ENCODE data around the gene MRPL42.
A peak's percentile ranks its signal among the peaks of the same experiment; 100 is the strongest.
"Not testable (repeated sequence)": the region's sequence is repeated elsewhere in the genome, so short reads cannot be mapped to it uniquely, and the experiment has no call there.

Gene MRPL42

GRCh38 chr12:93447555-93448290 lies 19.6 kb upstream of the MRPL42 start:
- DNase-seq = no peak

GRCh38 chr12:93448796-93449195 lies 18.5 kb upstream of the MRPL42 start:
- no peak for DNase-seq

- DNase-seq = no peak
These were observed 18.0 kb upstream of the MRPL42 start for GRCh38 chr12:93449277-93449676.

GRCh38 chr12:93451423-93452158 lies 15.7 kb upstream of the MRPL42 start:
- DNase-seq = no peak

- DNase-seq = peak; percentile 50
These were observed 13.7 kb upstream of the MRPL42 start for GRCh38 chr12:93453633-93454032.

GRCh38 chr12:93456077-93456476 lies 11.2 kb upstream of the MRPL42 start:
- no peak for DNase-seq

GRCh38 chr12:93459097-93459496 lies 8.2 kb upstream of the MRPL42 start:
- no peak for DNase-seq

GRCh38 chr12:93460003-93460402 lies 7.3 kb upstream of the MRPL42 start:
- no peak for DNase-seq

GRCh38 chr12:93460902-93461301 lies 6.4 kb upstream of the MRPL42 start:
- no peak for DNase-seq

GRCh38 chr12:93461503-93461902 lies 5.8 kb upstream of the MRPL42 start:
- DNase-seq = no peak

GRCh38 chr12:93465841-93466240 lies 1.5 kb upstream of the MRPL42 start:
- DNase-seq = no peak

GRCh38 chr12:93466625-93467350 lies 526 bp upstream of the MRPL42 start:
- DNase-seq = no peak

- DNase-seq = no peak
These were observed 676 bp downstream of the MRPL42 start for GRCh38 chr12:93468008-93468371.

- no peak for DNase-seq
These were observed 2.1 kb downstream of the MRPL42 start for GRCh38 chr12:93469386-93469785.

- DNase-seq = no peak
These were observed 9.2 kb downstream of the MRPL42 start for GRCh38 chr12:93476555-93476954.

GRCh38 chr12:93482721-93483120 lies 15.4 kb downstream of the MRPL42 start:
- no peak for DNase-seq

- DNase-seq = no peak
These were observed 16.0 kb downstream of the MRPL42 start for GRCh38 chr12:93483151-93483807.

- DNase-seq = peak; percentile 12
These were observed 17.1 kb downstream of the MRPL42 start for GRCh38 chr12:93484315-93484981.

- not testable (repeated sequence) for DNase-seq
These were observed 25.5 kb downstream of the MRPL42 start for GRCh38 chr12:93492808-93493207.

- DNase-seq = no peak
These were observed 26.8 kb downstream of the MRPL42 start for GRCh38 chr12:93494096-93494495.

- no peak for DNase-seq
These were observed 30.1 kb downstream of the MRPL42 start for GRCh38 chr12:93497456-93497855.

GRCh38 chr12:93498813-93499212 lies 31.5 kb downstream of the MRPL42 start:
- not testable (repeated sequence) for DNase-seq

GRCh38 chr12:93500201-93500600 lies 32.9 kb downstream of the MRPL42 start:
- no peak for DNase-seq
